Mesenchymal stem cell (in vitro differentiated cells and primary cell): ENCODE data around the gene SLC7A4.
A peak's percentile ranks its signal among the peaks of the same experiment; 100 is the strongest.

Source experiments
- DNase-seq: peaks from one replicate; pipeline ENCODE4 v3.0.0-alpha.2; 2013
- H2AFZ ChIP-seq: one replicate; pipeline ENCODE4 v1.6.1; 2013; ENCODE audit warnings: low read depth, mild to moderate bottlenecking, control low read depth, inconsistent platforms, low read length, moderate library complexity
- H2AK5ac ChIP-seq: 2 replicates; pipeline ENCODE4 v1.6.1; 2013; ENCODE audit warnings: low read length, moderate library complexity, mild to moderate bottlenecking, inconsistent platforms; ENCODE audit not compliant: severe bottlenecking
- H2BK120ac ChIP-seq: one replicate; pipeline ENCODE4 v1.6.1; 2013; ENCODE audit warnings: low read depth, mild to moderate bottlenecking, inconsistent platforms, low read length, moderate library complexity
- H2BK12ac ChIP-seq, 2 experiments: one replicate each; pipeline ENCODE4 v1.6.1; 2013; ENCODE audit warnings: inconsistent platforms in 2 of 2, low read length in 2 of 2, mild to moderate bottlenecking in 2 of 2, moderate library complexity in 2 of 2, control low read depth in 1 of 2
- H2BK15ac ChIP-seq: one replicate; pipeline ENCODE4 v1.6.1; 2013; ENCODE audit warnings: mild to moderate bottlenecking, low read depth, inconsistent platforms; ENCODE audit not compliant: poor library complexity, severe bottlenecking
- H2BK5ac ChIP-seq: 2 replicates; pipeline ENCODE4 v1.6.1; 2013; ENCODE audit warnings: low read depth, mild to moderate bottlenecking, low read length, control low read depth, inconsistent platforms; ENCODE audit not compliant: poor library complexity, severe bottlenecking
- H3K14ac ChIP-seq, 2 experiments: one replicate each; pipeline ENCODE4 v1.6.1; 2013; ENCODE audit warnings: inconsistent platforms in 2 of 2, low read length in 2 of 2, control low read depth in 1 of 2, mild to moderate bottlenecking in 1 of 2, moderate library complexity in 1 of 2
- H3K18ac ChIP-seq, 2 experiments: one replicate each; pipeline ENCODE4 v1.6.1; 2013; ENCODE audit warnings: inconsistent platforms in 2 of 2, low read length in 2 of 2, control low read depth in 1 of 2, low read depth in 1 of 2, mild to moderate bottlenecking in 1 of 2
- H3K23ac ChIP-seq, 2 experiments: one replicate each; pipeline ENCODE4 v1.6.1; 2013; ENCODE audit warnings: inconsistent platforms in 2 of 2, low read length in 2 of 2, mild to moderate bottlenecking in 2 of 2, moderate library complexity in 2 of 2, control low read depth in 1 of 2
- H3K27ac ChIP-seq: 2 replicates; pipeline ENCODE4 v1.5.1; 2013; ENCODE audit warnings: mild to moderate bottlenecking, moderate library complexity, low read length, control low read depth, inconsistent platforms; ENCODE audit not compliant: poor library complexity, severe bottlenecking
- H3K27me3 ChIP-seq, 2 experiments: 2 replicates each; pipeline versions ENCODE4 v1.6.1 to v1.7.0; 2013; ENCODE audit warnings: low read length in 2 of 2, mild to moderate bottlenecking in 2 of 2, moderate library complexity in 2 of 2, control low read depth in 1 of 2, inconsistent platforms in 1 of 2; ENCODE audit not compliant: control insufficient read depth in 1 of 2, insufficient read depth in 1 of 2
- H3K36me3 ChIP-seq, 2 experiments: 2 replicates each; pipeline versions ENCODE4 v1.6.1 to v1.7.0; 2013; ENCODE audit warnings: low read length in 2 of 2, control low read depth in 1 of 2, inconsistent platforms in 1 of 2, low read depth in 1 of 2, mild to moderate bottlenecking in 1 of 2; ENCODE audit not compliant: insufficient read depth in 2 of 2, control insufficient read depth in 1 of 2
- H3K4ac ChIP-seq, 2 experiments: one replicate each; pipeline ENCODE4 v1.6.1; 2013; ENCODE audit warnings: inconsistent platforms in 2 of 2, low read length in 2 of 2, mild to moderate bottlenecking in 2 of 2, moderate library complexity in 2 of 2, control low read depth in 1 of 2, low read depth in 1 of 2
- H3K4me1 ChIP-seq: 2 replicates; pipeline ENCODE4 v1.6.1; 2013; ENCODE audit warnings: low read depth, low read length, control low read depth; ENCODE audit not compliant: control insufficient read depth, insufficient read depth
- H3K4me2 ChIP-seq: 2 replicates; pipeline ENCODE4 v1.6.1; 2013; ENCODE audit warnings: low read length, mild to moderate bottlenecking, inconsistent platforms; ENCODE audit not compliant: poor library complexity, severe bottlenecking
- H3K4me3 ChIP-seq, 2 experiments: 2 replicates each; pipeline versions ENCODE4 v1.5.1 to v1.7.0; 2013; ENCODE audit warnings: low read length in 2 of 2, mild to moderate bottlenecking in 2 of 2, control low read depth in 1 of 2, low read depth in 1 of 2; ENCODE audit not compliant: insufficient read depth in 1 of 2
- H3K79me1 ChIP-seq: replicated peaks from 2 replicates; pipeline ENCODE4 v1.6.1; 2013; ENCODE audit warnings: mild to moderate bottlenecking, control low read depth, low read length, inconsistent platforms; ENCODE audit not compliant: poor library complexity, severe bottlenecking
- H3K9ac ChIP-seq: 2 replicates; pipeline ENCODE4 v1.7.0; 2013; ENCODE audit warnings: mild to moderate bottlenecking, low read length, moderate library complexity
- H3K9me3 ChIP-seq: 2 replicates; pipeline ENCODE4 v1.7.0; 2013; ENCODE audit warnings: mild to moderate bottlenecking, low read length; ENCODE audit not compliant: control insufficient read depth
- H4K8ac ChIP-seq: one replicate; pipeline ENCODE4 v1.6.1; 2013; ENCODE audit warnings: inconsistent platforms, mild to moderate bottlenecking, low read length, moderate library complexity
- H4K91ac ChIP-seq: one replicate; pipeline ENCODE4 v1.6.1; 2013; ENCODE audit warnings: mild to moderate bottlenecking, low read length, inconsistent platforms
- WGBS: methylation state at CpG from one replicate; pipeline ENCODE4 v1.1.7; 2013; ENCODE audit warnings: mixed read lengths; 5-methylcytosine and 5-hydroxymethylcytosine counted together

Gene SLC7A4

DNA sequence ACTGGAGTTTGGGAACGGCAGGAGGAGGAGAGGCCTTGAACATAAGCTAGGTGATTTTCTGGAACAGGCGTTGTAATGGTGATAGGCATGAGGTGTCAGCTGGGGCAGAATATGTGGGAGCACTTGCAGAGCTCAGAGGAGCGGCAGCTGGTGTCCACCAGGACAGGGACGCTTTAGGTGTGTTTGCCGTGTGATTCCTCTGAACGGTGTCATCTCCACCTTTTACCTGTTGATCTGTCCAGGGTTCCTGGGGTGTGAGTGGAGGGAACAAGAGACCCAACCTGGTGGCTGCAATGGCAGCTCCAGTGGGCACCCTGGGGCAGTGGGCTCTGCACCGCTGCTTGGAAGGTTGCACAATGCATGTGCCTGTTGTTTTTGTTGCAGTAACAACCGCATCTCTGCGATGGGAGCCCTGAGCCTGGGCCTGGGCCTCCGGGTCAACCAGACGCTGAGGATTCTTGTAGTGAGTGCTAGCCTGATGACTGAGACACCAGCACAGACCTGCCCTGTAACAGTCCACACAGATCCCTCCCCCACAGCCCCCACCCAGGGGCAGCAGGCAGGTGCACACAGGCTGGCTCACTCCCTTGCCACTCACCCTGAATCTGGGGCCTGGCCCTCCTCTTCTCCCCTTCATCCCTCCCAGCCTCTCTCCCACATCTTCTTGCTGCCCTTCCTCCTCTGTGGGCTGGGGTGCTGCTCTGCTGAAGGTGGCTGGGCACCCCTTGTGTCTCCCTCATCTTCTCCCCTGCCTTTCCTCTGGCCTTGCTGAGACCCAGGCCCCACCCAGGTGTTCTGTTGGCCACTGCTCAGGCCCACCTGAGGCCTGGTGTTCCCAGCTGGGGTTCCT is 22.6 kb upstream of the SLC7A4 start:
- H3K4me1 ChIP-seq, result peaks cover 14% of the 10 kb centered on the region
- no peak overlapping the region for H2BK120ac ChIP-seq
- H3K9ac ChIP-seq, result no peak overlapping the region
- H3K23ac ChIP-seq, result no peak overlapping the region
- H3K36me3 ChIP-seq, result no peaks in the 10 kb centered on the region
- no peak overlapping the region for H3K27ac ChIP-seq
- H3K79me1 ChIP-seq, result no peaks in the 10 kb centered on the region
- H3K14ac ChIP-seq, result no peak overlapping the region
- H3K9me3 ChIP-seq, result no peaks in the 10 kb centered on the region
- H2BK15ac ChIP-seq, result no peak overlapping the region
- no peak overlapping the region for H3K4ac ChIP-seq
- no peak overlapping the region for H2AK5ac ChIP-seq
- no peak overlapping the region for H2BK12ac ChIP-seq
- no peak overlapping the region for H3K4me3 ChIP-seq
- 86% methylated on average over 11 of the region's 11 CpGs for WGBS
- no peak overlapping the region for H4K8ac ChIP-seq
- no peak overlapping the region for H3K4me2 ChIP-seq
- no peak overlapping the region for H3K18ac ChIP-seq
- peaks cover 18 to 51% of the 10 kb centered on the region in 2 experiments for H3K27me3 ChIP-seq
- no peak for DNase-seq
- no peak overlapping the region for H2AFZ ChIP-seq
- no peak overlapping the region for H2BK5ac ChIP-seq
- no peak overlapping the region for H4K91ac ChIP-seq

DNA sequence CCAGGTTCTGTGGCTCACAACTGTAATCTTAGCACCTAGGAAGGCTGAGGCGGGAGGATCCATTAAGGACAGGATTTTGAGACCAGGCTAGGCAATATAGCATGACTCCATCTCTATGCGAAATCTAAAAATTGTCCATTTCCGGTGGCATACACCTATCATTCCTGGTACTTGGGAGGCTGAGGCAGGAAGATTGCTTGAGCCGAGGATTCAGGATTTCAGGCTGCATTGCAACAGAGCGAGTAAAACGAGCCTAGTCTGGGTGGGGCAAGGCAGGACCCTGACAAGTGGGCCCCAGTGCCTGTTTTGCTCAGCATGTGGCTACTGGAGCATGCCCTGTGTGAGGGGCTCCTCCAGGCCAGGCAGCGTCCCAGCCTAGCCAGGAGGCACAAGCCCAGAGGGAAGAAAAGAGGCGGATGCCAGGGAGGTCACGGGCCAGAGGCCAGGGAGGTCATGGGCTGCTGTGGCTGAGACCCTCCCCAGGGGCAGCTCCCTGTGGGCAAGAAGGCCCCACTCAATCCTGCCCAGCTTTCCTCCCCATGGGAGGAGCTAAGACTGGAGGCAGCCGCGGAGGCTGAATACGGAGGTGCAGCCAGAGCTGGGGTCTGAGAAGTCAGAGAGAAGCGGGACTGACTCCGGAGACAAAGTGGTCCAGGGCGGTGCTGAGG is 21.8 kb upstream of the SLC7A4 start:
- H3K9me3 ChIP-seq, result no peaks in the 10 kb centered on the region
- H3K4ac ChIP-seq, result no peak overlapping the region
- H4K91ac ChIP-seq, result no peak overlapping the region
- H3K23ac ChIP-seq, result no peak overlapping the region
- DNase-seq, result no peak
- H2AFZ ChIP-seq, result no peak overlapping the region
- H3K27me3 ChIP-seq, result peaks cover 18 to 51% of the 10 kb centered on the region in 2 experiments
- no peaks in the 10 kb centered on the region for H3K79me1 ChIP-seq
- H4K8ac ChIP-seq, result no peak overlapping the region
- H3K36me3 ChIP-seq, result no peaks in the 10 kb centered on the region
- no peak overlapping the region for H2AK5ac ChIP-seq
- peaks cover 14% of the 10 kb centered on the region for H3K4me1 ChIP-seq
- H3K4me2 ChIP-seq, result no peak overlapping the region
- H3K27ac ChIP-seq, result no peak overlapping the region
- no peak overlapping the region for H2BK120ac ChIP-seq
- no peak overlapping the region for H2BK15ac ChIP-seq
- no peak overlapping the region for H3K14ac ChIP-seq
- H3K9ac ChIP-seq, result no peak overlapping the region
- no peak overlapping the region for H3K18ac ChIP-seq
- H2BK5ac ChIP-seq, result no peak overlapping the region
- no peak overlapping the region for H2BK12ac ChIP-seq
- no peak overlapping the region for H3K4me3 ChIP-seq
- 86% methylated on average over 15 of the region's 15 CpGs for WGBS

DNA sequence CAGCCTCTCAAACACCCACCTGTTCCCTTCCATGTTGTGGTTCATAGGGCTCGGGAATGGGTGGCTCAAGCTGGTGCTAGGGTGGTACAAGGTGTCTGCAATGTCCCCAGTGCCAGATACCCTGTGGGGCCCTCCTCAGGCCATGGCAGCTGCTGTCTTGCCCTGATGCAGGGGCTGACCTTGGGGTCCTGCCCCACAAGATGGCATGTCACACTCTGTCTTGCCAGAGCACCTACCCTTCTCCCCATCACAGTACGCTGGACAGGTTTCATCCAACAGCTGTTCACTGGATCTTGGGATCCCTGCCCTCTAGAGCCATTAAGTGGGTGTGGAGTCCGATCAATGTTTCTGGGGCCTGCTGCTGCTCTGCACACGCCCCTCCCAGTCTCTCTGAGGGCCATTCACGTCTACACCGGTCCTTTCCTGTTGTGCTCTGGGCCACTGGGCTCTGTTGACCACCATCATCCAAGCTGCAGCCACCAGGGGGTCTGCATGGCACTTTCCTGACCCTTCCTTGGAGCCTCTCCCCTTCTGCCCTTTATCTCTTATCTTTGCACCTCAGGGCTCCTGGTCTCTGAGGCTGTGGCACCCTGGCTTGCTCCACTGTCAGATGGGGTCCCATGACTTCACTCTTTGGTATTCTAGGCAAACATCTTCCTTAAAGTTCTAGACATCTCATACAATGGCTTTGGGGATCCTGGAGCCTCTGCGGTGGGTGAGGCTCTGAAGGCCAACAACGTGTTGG is 20.5 kb upstream of the SLC7A4 start:
- no peak overlapping the region for H2AK5ac ChIP-seq
- no peak overlapping the region for H2BK15ac ChIP-seq
- no peak overlapping the region for H4K8ac ChIP-seq
- no peak overlapping the region for H3K18ac ChIP-seq
- peaks cover 18 to 56% of the 10 kb centered on the region in 2 experiments for H3K27me3 ChIP-seq
- H3K4me2 ChIP-seq, result no peak overlapping the region
- no peak overlapping the region for H2BK120ac ChIP-seq
- no peak overlapping the region for H3K9ac ChIP-seq
- no peak overlapping the region for H3K27ac ChIP-seq
- H2BK12ac ChIP-seq, result no peak overlapping the region
- H3K4me1 ChIP-seq, result peaks cover 14% of the 10 kb centered on the region
- H3K14ac ChIP-seq, result peak overlapping the region in 1 of 2 experiments; percentile 67
- no peaks in the 10 kb centered on the region for H3K9me3 ChIP-seq
- H2BK5ac ChIP-seq, result no peak overlapping the region
- H4K91ac ChIP-seq, result no peak overlapping the region
- no peaks in the 10 kb centered on the region for H3K79me1 ChIP-seq
- H3K4me3 ChIP-seq, result no peak overlapping the region
- 81% methylated on average over 8 of the region's 8 CpGs for WGBS
- H2AFZ ChIP-seq, result no peak overlapping the region
- H3K23ac ChIP-seq, result no peak overlapping the region
- H3K4ac ChIP-seq, result no peak overlapping the region
- H3K36me3 ChIP-seq, result no peaks in the 10 kb centered on the region
- DNase-seq, result no peak
